ENCODE data around the gene TBC1D5.

- TF ChIP-seq SNAI2 (CRISPR knock-in tag; IDR thresholded peaks at IDR 0.05) (no peak), ZC3H10 (CRISPR knock-in tag; IDR thresholded peaks at IDR 0.05) (no peak), PPARA (CRISPR knock-in tag; IDR thresholded peaks at IDR 0.05; ENCODE audit: borderline replicate concordance) (no peak), PATZ1 (CRISPR knock-in tag; IDR thresholded peaks at IDR 0.05; ENCODE audit: borderline replicate concordance) (no peak)
Observed at GRCh38 chr3:17354341-17354740, 388.1 kb downstream of the TBC1D5 start.

Data from SK-N-SH treated with all-trans-retinoic acid at 6 μM for 48 hours (cell line).